Caco-2 (cell line): Measurements from ENCODE around the gene DNM2. TPM values are rescaled to one million over a fixed set of nuclear protein-coding genes. Genes with fewer than 3 reads are reported as not detected.

Source experiments
- BruUV-seq: library from RNA; stranded (reverse); fragments of 400-500 nt; replicated peaks from 2 replicates; lab custom pipeline; 2021; lab: Mats Ljungman, UMichigan
- CTCF ChIA-PET: fragments of 300-600 bp; sonication (Branson Sonifier 250); formaldehyde crosslinking; loops from one replicate; lab custom pipeline; 2022; ENCODE audit warnings: antibody characterized with exemption; lab: Charles Lee
- POLR2A ChIA-PET: fragments of 300-600 bp; sonication (Branson Sonifier 250); formaldehyde crosslinking; loops from one replicate; lab custom pipeline; 2022; ENCODE audit warnings: antibody characterized with exemption; lab: Charles Lee
- DNase-seq, 2 experiments: peaks; one replicate each; pipeline versions ENCODE4 v3.0.0 to v3.0.0-alpha.2; 2020 to 2022
- H3K27me3 ChIP-seq: replicated peaks from 2 replicates; pipeline ENCODE4 v1.6.0; 2011; ENCODE audit warnings: low read length; ENCODE audit not compliant: control insufficient read depth, insufficient read depth
- H3K36me3 ChIP-seq: 2 replicates; pipeline ENCODE4 v1.5.1; 2011; ENCODE audit warnings: low read length; ENCODE audit not compliant: control insufficient read depth, insufficient read depth
- H3K4me1 ChIP-seq: fragments of 250-450 bp; sonication (Bioruptor Pico); 2 replicates; pipeline ENCODE4 v1.5.1; 2020; ENCODE audit warnings: mild to moderate bottlenecking
- H3K4me3 ChIP-seq: 2 replicates; pipeline ENCODE4 v1.5.1; 2011; ENCODE audit warnings: low read depth, mild to moderate bottlenecking, control low read depth, low read length
- H3K9me3 ChIP-seq: fragments of 250-450 bp; sonication (Bioruptor Pico); 2 replicates; pipeline ENCODE4 v1.5.1; 2020; ENCODE audit warnings: mild to moderate bottlenecking, moderate library complexity
- H3K27ac Mint-ChIP-seq: one replicate; pipeline ENCODE4 v1.8.0; 2022; ENCODE audit warnings: mixed read lengths; ENCODE audit not compliant: unreplicated experiment
- H3K27me3 Mint-ChIP-seq: one replicate; pipeline ENCODE4 v1.8.0; 2022; ENCODE audit warnings: mixed read lengths; ENCODE audit not compliant: insufficient read depth, unreplicated experiment
- H3K36me3 Mint-ChIP-seq: one replicate; pipeline ENCODE4 v1.8.0; 2022; ENCODE audit warnings: mild to moderate bottlenecking, mixed read lengths; ENCODE audit not compliant: insufficient read depth, unreplicated experiment
- H3K4me1 Mint-ChIP-seq: one replicate; pipeline ENCODE4 v1.8.0; 2022; ENCODE audit warnings: low read depth, mixed read lengths; ENCODE audit not compliant: unreplicated experiment
- H3K4me3 Mint-ChIP-seq: one replicate; pipeline ENCODE4 v1.8.0; 2022; ENCODE audit warnings: mild to moderate bottlenecking, moderate library complexity, mixed read lengths; ENCODE audit not compliant: unreplicated experiment
- H3K9me3 Mint-ChIP-seq: one replicate; pipeline ENCODE4 v1.8.0; 2022; ENCODE audit warnings: mixed read lengths; ENCODE audit not compliant: unreplicated experiment
- CTCF ChIP-seq, 2 experiments: fragments of 200-600 bp in 1 of 2; IDR thresholded peaks; 1 replicate in 1 of 2; 2 replicates in 1 of 2; pipeline versions ENCODE4 v1.5.1 to v1.8.0; 2011 to 2022; ENCODE audit warnings: antibody characterized with exemption in 1 of 2, control low read depth in 1 of 2, inconsistent platforms in 1 of 2, low read depth in 1 of 2, low read length in 1 of 2, mild to moderate bottlenecking in 1 of 2, moderate library complexity in 1 of 2; ENCODE audit not compliant: insufficient read depth in 1 of 2, severe bottlenecking in 1 of 2, unreplicated experiment in 1 of 2
- intact Hi-C: fragments of 100-400 bp; cut with micrococcal nuclease; formaldehyde crosslinking; loops from one replicate; pipeline ENCODE4 v1.10.0; 2022; ENCODE audit not compliant: unreplicated experiment
- total RNA-seq: library from RNA; stranded (reverse); gene quantifications from 2 replicates; pipeline ENCODE4 v1.2.3, GENCODE V29; 2022

The DNM2 gene
- total RNA-seq, 1 experiment from 2014 or later = 137 TPM

GRCh38 chr19:10695401-10696398, 22.2 kb upstream of the DNM2 start:
- peak; percentile 95 for DNase-seq
- no peaks in the 10 kb centered on the region for H3K9me3 ChIP-seq
- peaks cover 6% of the 10 kb centered on the region for H3K4me1 Mint-ChIP-seq
- POLR2A ChIA-PET = no interaction called here
- peak overlapping the region; percentile 49 for H3K27ac Mint-ChIP-seq
- peak overlapping the region; percentile 64 for H3K4me3 Mint-ChIP-seq
- H3K27me3 Mint-ChIP-seq = no peaks in the 10 kb centered on the region
- no peaks in the 10 kb centered on the region for H3K9me3 Mint-ChIP-seq
- H3K36me3 ChIP-seq = no peaks in the 10 kb centered on the region
- no TSS peak for BruUV-seq
- intact Hi-C loops = loop anchor here (5.0 kb wide), 2 partner anchors 128 to 218 kb away; partner anchors contain the start of genes CDKN2D and KRI1
- H3K4me3 ChIP-seq = peak overlapping the region; percentile 19
- peaks cover 6% of the 10 kb centered on the region; the same call in 1 of the 2 replicates for H3K4me1 ChIP-seq
- CTCF ChIA-PET = interaction anchor here (0.6 to 1.2 kb wide), 5 partner anchors 22 to 171 kb away, joined by 3 to 5 read pairs (median 3); partner anchors contain the start of gene DNM2
- H3K36me3 Mint-ChIP-seq = peaks cover 53% of the 10 kb centered on the region
- no peaks in the 10 kb centered on the region for H3K27me3 ChIP-seq
- TF ChIP-seq CTCF (IDR thresholded peaks at IDR 0.05; ENCODE audit: insufficient read depth in 1 of 2, low read depth in 1 of 2, low read length in 1 of 2, severe bottlenecking in 1 of 2, unreplicated experiment in 1 of 2) = no peak

GRCh38 chr19:10699650-10700335, 18.1 kb upstream of the DNM2 start:
- H3K9me3 ChIP-seq = no peaks in the 10 kb centered on the region
- ChIA-PET POLR2A (no interaction called here), CTCF (interaction anchor here (0.6 to 1.8 kb wide), 14 partner anchors 18 to 224 kb away, joined by 3 to 10 read pairs (median 4); partner anchors contain the start of gene DNM2)
- peaks cover 6% of the 10 kb centered on the region; the same call in 1 of the 2 replicates for H3K4me1 ChIP-seq
- no peak overlapping the region for H3K4me3 ChIP-seq
- Mint-ChIP-seq H3K27ac (no peak overlapping the region), H3K9me3 (no peaks in the 10 kb centered on the region), H3K4me3 (no peak overlapping the region), H3K27me3 (no peaks in the 10 kb centered on the region), H3K36me3 (peaks cover 34% of the 10 kb centered on the region), H3K4me1 (peaks cover 11% of the 10 kb centered on the region)
- no TSS peak for BruUV-seq
- intact Hi-C loops = loop anchor here (1.0 to 5.0 kb wide), 3 partner anchors 118 to 222 kb away; partner anchors contain the start of genes CDKN2D and KRI1
- H3K27me3 ChIP-seq = no peaks in the 10 kb centered on the region
- peak; percentile 57 to 62 for DNase-seq
- no peaks in the 10 kb centered on the region for H3K36me3 ChIP-seq
- TF ChIP-seq CTCF (IDR thresholded peaks at IDR 0.05; ENCODE audit: insufficient read depth in 1 of 2, low read depth in 1 of 2, low read length in 1 of 2, severe bottlenecking in 1 of 2, unreplicated experiment in 1 of 2) = peak; percentile 57 to 79
